Mesodermal cell (in vitro differentiated cells): ENCODE results near the gene SERTAD2.

Source experiments
- H3K27ac ChIP-seq: 2 replicates; pipeline ENCODE4 v1.7.0; 2013; ENCODE audit warnings: mild to moderate bottlenecking, low read depth, low read length, moderate library complexity; ENCODE audit not compliant: severe bottlenecking
- H3K36me3 ChIP-seq: 2 replicates; pipeline ENCODE4 v1.7.1; 2013; ENCODE audit warnings: mild to moderate bottlenecking, low read length, moderate library complexity; ENCODE audit not compliant: control insufficient read depth, insufficient read depth
- H3K4me1 ChIP-seq: one replicate; pipeline ENCODE4 v1.7.1; 2013; ENCODE audit warnings: mild to moderate bottlenecking, low read length; ENCODE audit not compliant: insufficient read depth, control insufficient read depth, poor library complexity, severe bottlenecking
- H3K4me3 ChIP-seq: 2 replicates; pipeline ENCODE4 v1.7.0; 2013; ENCODE audit warnings: low read length, control low read depth, mild to moderate bottlenecking; ENCODE audit not compliant: insufficient read depth, poor library complexity, severe bottlenecking; ENCODE audit errors: extremely low read depth
- H3K9me3 ChIP-seq: 2 replicates; pipeline ENCODE4 v1.7.1; 2013; ENCODE audit warnings: mild to moderate bottlenecking, low read length, moderate library complexity; ENCODE audit not compliant: control insufficient read depth
- WGBS, 2 experiments: methylation state at CpG; one replicate each; pipeline ENCODE4 v1.1.5; 2013; ENCODE audit warnings: missing lambda C conversion rate in 2 of 2; ENCODE audit not compliant: insufficient coverage in 2 of 2; 5-methylcytosine and 5-hydroxymethylcytosine counted together

SERTAD2 gene

DNA sequence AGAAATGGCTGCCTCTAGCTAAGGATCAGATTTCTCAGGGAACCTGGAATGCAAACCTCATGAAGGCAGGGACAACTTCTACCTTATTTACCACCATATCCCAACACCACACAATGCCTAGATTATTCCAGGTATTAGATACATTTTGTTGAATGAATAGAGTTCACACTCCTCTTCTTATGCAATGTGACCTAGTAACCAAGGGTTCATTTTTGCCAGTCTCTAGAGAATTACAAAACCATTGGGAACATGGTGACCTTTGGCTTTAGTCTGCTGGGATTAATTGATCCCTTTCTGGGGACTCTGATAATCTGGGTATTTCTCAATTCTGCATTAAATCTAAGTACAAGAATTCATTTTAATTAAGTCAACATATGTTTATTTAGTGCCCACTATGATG is 35.2 kb upstream of the SERTAD2 start:
- Histone ChIP-seq H3K36me3 (no peaks in the 10 kb centered on the region), H3K27ac (no peak overlapping the region), H3K4me1 (no peaks in the 10 kb centered on the region), H3K4me3 (no peak overlapping the region), H3K9me3 (no peaks in the 10 kb centered on the region)

DNA sequence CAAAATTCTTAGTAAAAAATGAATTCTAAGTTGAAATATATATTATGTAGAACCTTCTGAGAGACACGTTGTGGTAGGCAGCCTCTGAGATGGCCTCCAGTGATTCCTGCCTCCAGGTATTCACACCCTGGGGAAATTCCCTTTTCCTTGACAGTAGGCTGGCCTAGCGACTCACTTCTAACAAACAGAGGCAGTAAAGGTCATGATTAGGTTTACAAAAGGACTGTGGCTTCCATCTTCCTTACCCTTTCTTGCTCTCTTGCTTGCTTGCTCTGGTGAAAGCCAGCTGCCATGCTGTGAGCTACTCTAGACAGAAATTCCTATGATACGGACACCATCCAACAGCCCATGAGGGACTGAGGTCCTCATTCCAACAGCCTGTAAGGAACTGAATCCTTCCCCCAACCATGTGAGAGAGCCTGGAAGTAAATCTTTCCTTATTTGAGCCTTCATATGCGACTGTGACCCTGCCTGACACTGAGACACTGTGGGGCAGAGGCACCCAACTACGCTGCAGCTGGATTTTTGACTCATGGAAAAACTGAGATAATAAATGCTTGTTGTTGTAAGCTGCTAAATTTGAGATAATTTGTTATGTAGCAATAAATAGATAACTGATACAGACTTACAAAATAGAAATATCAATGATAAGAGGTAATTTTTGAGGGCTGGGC is 32.7 kb upstream of the SERTAD2 start:
- WGBS, 2 experiments, result 81 to 90% methylated on average over 2 to 4 of the region's 5 CpGs

DNA sequence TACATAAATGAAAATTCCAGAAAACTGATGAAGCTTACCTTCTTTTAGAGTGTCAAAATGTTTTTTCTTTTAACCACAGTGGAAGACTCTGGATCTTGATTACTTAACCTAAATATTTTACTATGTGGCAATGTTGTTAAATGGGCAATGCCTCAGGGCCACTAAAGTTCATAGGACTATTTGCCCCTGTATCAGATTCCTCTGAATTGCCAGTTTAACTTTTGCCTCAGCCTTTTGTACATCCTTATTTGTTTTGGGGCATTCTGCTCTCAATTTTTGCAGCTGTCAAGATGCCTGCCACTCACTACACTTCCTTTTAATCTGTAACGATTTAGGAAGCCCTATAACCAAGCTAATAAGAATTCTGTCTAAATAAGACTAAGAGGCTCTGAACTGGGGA is 31.7 kb upstream of the SERTAD2 start:
- Histone ChIP-seq H3K36me3 (no peaks in the 10 kb centered on the region), H3K4me1 (no peaks in the 10 kb centered on the region), H3K9me3 (no peaks in the 10 kb centered on the region), H3K27ac (no peak overlapping the region), H3K4me3 (no peak overlapping the region)
- WGBS, 2 experiments, result 80% methylated on average over 1 of the region's 1 CpG; no CpG with 5 or more reads in 1 of the 2 experiments

More for the DNA sequence above, 32.7 kb upstream of the SERTAD2 start:
- no peak overlapping the region for H3K4me3 ChIP-seq
- H3K36me3 ChIP-seq, result no peaks in the 10 kb centered on the region
- no peaks in the 10 kb centered on the region for H3K9me3 ChIP-seq
- no peak overlapping the region for H3K27ac ChIP-seq
- no peaks in the 10 kb centered on the region for H3K4me1 ChIP-seq

DNA sequence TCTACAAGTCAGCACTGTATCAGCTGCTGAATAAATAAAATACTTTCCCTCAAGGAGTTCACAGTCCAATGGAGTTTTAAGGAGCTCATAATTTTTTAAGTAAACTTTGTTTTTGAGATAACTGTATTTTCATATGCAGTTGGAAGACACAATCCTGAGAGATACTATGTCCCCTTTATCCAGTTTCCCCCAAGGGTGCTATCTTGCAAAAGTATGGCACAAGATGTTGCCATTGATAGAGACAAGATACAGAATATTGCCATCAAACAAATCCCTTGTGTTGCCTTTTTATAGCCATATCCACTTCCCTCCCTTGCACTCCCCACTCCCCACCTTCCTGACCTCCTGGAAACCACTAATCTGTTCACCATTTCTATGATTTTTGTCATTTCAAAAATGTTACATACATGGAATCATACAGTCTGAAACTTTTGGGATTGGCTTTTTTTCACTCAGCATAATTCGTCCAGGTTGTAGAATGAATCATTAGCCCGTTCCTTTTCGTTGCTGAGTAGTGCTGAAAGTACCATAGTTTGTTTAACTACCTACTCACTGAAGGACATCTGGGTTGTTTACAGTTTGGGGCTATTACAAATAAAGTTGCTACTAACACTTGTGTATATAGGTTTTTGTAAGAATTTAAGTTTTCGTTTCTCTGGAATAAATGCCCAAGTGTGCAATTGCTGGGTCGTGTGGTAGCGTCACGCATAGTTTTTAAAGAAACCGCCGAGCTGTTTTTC is 30.2 kb upstream of the SERTAD2 start:
- Histone ChIP-seq H3K36me3 (no peaks in the 10 kb centered on the region), H3K9me3 (no peaks in the 10 kb centered on the region), H3K4me3 (no peak overlapping the region), H3K27ac (no peak overlapping the region), H3K4me1 (peaks cover 10% of the 10 kb centered on the region)
- 94 to 97% methylated on average over 5 to 8 of the region's 9 CpGs for WGBS, 2 experiments

DNA sequence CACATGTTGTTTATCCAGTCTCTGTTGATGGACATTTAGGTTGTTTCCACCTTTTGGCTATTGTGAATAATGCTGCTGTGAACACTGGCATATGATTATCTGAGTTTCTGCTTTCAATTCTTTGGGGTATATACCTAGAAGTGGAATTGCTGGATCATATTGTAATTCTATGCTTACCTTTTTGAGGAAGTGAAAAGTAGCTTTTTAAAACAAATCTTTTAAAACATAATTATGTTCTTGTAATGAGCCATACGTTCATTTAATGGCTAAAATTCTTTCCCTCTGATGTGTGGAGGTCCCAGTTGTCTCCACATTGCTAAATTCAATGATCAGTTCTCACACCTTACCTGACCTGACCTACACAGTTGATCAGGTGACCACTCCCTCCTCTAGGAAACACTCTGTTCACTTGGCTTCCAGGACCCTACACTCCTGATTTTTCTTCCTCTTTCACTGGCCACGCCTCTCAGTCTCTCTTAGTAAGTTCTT is 27.8 kb upstream of the SERTAD2 start:
- Histone ChIP-seq H3K9me3 (no peaks in the 10 kb centered on the region), H3K4me3 (no peak overlapping the region), H3K4me1 (peaks cover 10% of the 10 kb centered on the region), H3K27ac (no peak overlapping the region), H3K36me3 (no peaks in the 10 kb centered on the region)
- WGBS, 2 experiments, result 86 to 100% methylated on average over 1 of the region's 2 CpGs

DNA sequence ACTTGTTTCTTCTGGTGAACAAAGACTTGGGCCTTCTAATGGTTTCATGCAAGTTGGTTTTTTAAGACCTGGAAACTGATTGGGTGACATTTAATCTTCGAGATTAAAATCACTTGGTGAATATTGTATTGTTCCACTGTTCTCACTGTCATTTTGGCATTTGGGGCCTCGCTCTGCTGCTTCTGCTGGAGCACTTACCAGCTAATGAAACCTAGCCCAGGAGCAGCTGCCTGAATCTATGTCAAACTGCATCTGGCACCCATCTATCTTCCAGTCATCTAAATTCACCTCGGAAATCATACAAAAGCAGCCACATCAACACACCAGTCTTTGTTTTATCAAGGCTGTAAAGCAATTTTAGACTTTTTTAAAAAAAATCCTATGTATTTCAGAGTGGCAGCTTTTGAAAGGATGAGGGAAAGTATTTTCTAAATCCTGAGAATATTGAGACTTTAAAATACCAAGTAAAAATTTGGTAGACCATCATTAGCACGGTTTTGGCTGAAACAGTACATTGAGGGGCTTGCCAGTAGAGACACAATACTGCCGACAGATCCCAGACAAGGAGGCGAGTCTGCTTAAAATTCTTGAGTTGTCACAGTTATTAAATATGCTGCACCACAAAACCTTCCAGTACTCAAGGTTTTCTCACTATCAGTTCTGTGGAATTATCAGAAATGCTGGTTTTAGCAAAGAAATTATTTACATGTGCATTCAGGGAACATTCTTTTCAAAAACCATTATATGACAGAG is 26.1 kb upstream of the SERTAD2 start:
- H3K4me3 ChIP-seq, result no peak overlapping the region
- WGBS, 2 experiments, result 88 to 93% methylated on average over 2 to 6 of the region's 6 CpGs
- no peak overlapping the region for H3K27ac ChIP-seq
- peaks cover 10% of the 10 kb centered on the region for H3K4me1 ChIP-seq
- no peaks in the 10 kb centered on the region for H3K9me3 ChIP-seq
- no peaks in the 10 kb centered on the region for H3K36me3 ChIP-seq

DNA sequence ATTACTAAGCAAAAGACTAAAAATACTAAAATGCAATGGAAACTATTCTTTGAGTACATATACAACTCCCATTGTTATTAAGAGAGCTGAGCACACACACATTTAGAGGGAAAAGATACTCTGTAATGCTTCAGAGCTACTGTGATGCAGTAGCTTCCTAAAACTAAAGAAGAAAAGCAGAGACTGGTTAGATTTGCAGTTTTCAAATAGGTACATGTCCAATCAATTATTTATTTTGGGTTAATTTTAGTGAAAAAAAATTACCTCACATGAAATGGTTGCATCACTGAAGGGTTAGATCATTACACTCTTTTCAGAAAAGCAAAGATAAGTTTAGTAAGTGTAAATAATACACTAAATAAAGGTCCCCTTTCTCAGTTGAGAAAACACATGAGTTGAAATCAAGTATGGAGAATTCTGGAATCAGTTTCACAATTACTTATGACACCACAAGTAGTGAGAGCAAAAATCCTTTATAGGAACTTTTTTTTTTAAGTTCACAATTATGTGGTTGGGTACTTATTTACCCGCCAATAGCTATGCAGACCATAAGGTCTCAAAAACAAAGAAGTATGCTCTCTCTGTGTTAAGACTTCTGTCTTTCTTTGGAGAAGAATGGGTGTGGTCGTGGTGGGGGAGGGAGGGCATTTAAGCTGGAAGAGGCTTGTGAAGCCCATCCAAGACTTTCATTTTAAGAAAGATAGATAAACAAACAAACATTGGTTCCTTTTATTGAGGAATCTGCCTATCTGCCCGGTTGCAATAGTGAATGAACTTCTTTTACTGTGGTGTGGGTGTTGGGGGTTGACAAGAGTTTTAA is 25.3 kb upstream of the SERTAD2 start:
- H3K4me1 ChIP-seq, result peaks cover 10% of the 10 kb centered on the region
- no CpG with 5 or more reads among the region's 3 CpGs for WGBS, 2 experiments
- no peaks in the 10 kb centered on the region for H3K9me3 ChIP-seq
- H3K36me3 ChIP-seq, result no peaks in the 10 kb centered on the region
- H3K27ac ChIP-seq, result no peak overlapping the region
- H3K4me3 ChIP-seq, result no peak overlapping the region

DNA sequence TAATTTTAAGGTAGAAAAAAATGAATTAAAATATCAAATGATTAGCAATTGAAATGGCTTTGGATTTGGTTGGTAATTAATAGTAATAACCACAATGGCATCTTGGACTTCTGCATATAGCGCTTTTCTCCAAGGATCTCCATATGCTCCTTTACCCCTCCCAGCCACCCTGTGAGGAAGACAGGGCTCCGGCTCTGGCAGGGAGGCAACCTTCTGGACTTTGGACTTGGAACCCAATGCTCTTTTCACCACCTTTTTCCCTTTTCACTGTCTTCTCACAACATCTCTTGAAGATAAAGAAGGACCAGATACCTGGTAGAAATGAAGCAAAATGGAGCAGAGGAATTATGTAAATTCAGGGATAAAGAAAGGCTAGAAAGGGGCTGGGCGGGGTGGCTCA is 23.8 kb upstream of the SERTAD2 start:
- no peaks in the 10 kb centered on the region for H3K36me3 ChIP-seq
- 100% methylated on average over 1 of the region's 3 CpGs for whole genome bisulfite sequencing, 2 experiments
- H3K9me3 ChIP-seq, result no peaks in the 10 kb centered on the region
- peaks cover 10% of the 10 kb centered on the region for H3K4me1 ChIP-seq
- H3K27ac ChIP-seq, result no peak overlapping the region
- no peak overlapping the region for H3K4me3 ChIP-seq

DNA sequence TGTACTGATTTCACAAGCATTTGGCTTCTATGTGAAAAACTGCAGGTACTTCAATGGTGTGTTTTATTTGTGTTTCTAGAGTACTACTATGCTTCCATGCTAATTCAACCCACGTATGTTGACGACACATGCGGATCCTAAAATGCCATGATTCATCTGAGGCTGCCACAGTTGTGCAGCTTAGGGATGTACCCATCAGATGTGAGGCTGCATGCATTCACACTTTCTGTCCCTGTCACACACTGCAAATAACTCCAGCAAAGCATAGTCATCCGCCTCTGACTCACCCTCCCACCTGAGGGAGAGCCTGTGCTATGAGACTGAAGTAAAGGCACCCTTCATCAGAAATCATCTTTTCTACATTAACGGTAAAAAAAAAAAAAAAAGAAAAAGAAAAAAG is 22.1 kb upstream of the SERTAD2 start:
- Histone ChIP-seq H3K9me3 (no peaks in the 10 kb centered on the region), H3K4me3 (no peak overlapping the region), H3K4me1 (peaks cover 10% of the 10 kb centered on the region), H3K27ac (no peak overlapping the region), H3K36me3 (no peaks in the 10 kb centered on the region)
- 93% methylated on average over 3 of the region's 5 CpGs for WGBS, 2 experiments

DNA sequence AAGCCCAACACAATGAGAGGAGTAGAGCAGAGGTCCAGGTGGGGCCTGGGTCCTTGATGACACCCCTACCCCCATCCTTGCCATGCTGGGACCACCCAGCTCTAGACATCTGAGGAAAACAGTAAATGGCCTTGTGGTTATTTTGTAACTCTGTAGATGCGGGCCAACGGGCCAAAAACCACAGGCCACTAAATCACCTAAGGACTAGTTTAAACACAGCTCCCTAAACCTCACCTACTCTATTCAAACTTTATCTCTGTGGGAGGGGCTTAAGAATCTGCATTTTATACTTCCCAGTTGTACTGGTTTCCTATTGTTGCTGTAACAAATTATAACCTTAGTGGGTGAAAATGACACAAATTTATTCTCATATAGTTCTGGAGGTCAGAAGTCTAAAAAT is 19.0 kb upstream of the SERTAD2 start:
- no peak overlapping the region for H3K27ac ChIP-seq
- H3K4me1 ChIP-seq, result peaks cover 7% of the 10 kb centered on the region
- no CpG with 5 or more reads among the region's 2 CpGs for WGBS, 2 experiments
- no peaks in the 10 kb centered on the region for H3K9me3 ChIP-seq
- no peak overlapping the region for H3K4me3 ChIP-seq
- no peaks in the 10 kb centered on the region for H3K36me3 ChIP-seq
